Central memory CD8-positive, alpha-beta T cell (primary cell): ENCODE measurements around the gene MYH15.

Experiments
- ATAC-seq: fragments of 150-1000 bp; cut with Tn5 transposase; replicated peaks from 2 replicates; pipeline ENCODE4 v1.10.0; 2022; ENCODE audit warnings: mild to moderate bottlenecking, moderate FRiP score, moderate number of reproducible peaks; ENCODE audit not compliant: poor library complexity, severe bottlenecking; ENCODE audit errors: extremely low read depth
- DNase-seq, 2 donors: peaks; one replicate each; pipeline ENCODE4 v3.0.0; 2021; ENCODE audit warnings: low spot score in 2 of 2
- H3K27ac Mint-ChIP-seq: one replicate; pipeline ENCODE4 v1.8.0; 2022; ENCODE audit warnings: low read depth, mild to moderate bottlenecking, moderate library complexity, mixed read lengths
- H3K27me3 Mint-ChIP-seq: one replicate; pipeline ENCODE4 v1.8.0; 2022; ENCODE audit warnings: mixed read lengths
- H3K36me3 Mint-ChIP-seq: one replicate; pipeline ENCODE4 v1.8.0; 2022; ENCODE audit warnings: mild to moderate bottlenecking, moderate library complexity, mixed read lengths; ENCODE audit not compliant: insufficient read depth
- H3K4me1 Mint-ChIP-seq: one replicate; pipeline ENCODE4 v1.8.0; 2022; ENCODE audit warnings: mixed read lengths
- H3K4me3 Mint-ChIP-seq: one replicate; pipeline ENCODE4 v1.8.0; 2022; ENCODE audit warnings: mild to moderate bottlenecking, moderate library complexity, mixed read lengths
- H3K9me3 Mint-ChIP-seq: one replicate; pipeline ENCODE4 v1.8.0; 2022; ENCODE audit warnings: mixed read lengths

The MYH15 gene

DNA sequence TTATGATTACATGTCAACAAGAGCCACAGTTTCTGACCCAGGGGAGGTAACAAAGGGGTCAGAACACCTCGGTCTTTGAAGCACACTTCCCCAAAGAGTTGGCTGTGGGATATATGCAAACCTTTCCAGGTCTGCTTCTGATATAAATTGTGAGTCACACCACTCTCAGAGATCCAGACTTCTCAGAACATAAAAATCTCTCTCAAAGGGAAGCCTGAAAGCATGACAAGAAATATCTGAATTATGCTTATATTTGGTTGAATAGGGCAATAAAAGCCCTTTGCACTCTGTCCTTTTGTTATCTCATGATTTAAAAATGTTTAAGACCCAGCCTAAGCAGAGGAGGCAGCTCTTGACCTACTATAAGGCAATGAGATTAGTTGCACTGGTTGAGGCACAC, 56.8 kb downstream of the MYH15 start:
- H3K27ac Mint-ChIP-seq, result no peak overlapping the region
- no peak overlapping the region for H3K4me3 Mint-ChIP-seq
- ATAC-seq, result no peak
- H3K9me3 Mint-ChIP-seq, result no peaks in the 10 kb centered on the region
- peaks cover 13% of the 10 kb centered on the region for H3K27me3 Mint-ChIP-seq
- no peaks in the 10 kb centered on the region for H3K4me1 Mint-ChIP-seq
- H3K36me3 Mint-ChIP-seq, result peaks cover under 1% of the 10 kb centered on the region
- DNase-seq, result no peak

DNA sequence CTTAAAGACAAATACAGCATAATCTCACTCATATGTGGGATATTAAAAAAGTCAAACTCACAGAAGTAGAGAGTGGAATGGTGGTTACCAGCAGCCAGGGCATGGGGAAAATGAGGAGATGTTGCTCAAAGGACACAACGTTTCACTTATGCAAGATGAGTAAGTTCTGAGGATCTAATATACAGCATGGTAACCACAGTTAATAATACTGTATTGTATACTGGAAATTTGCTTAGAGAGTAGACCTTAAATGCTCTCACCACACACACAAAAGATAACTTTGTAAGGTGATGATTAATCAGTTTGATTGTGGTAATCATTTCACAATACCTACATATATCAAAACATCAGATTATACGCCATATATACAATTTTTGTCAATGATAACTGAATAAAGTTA, 60.0 kb downstream of the MYH15 start:
- Mint-ChIP-seq H3K27me3 (no peaks in the 10 kb centered on the region), H3K9me3 (peaks cover 13% of the 10 kb centered on the region), H3K36me3 (no peaks in the 10 kb centered on the region), H3K4me3 (no peak overlapping the region), H3K4me1 (no peaks in the 10 kb centered on the region), H3K27ac (no peak overlapping the region)
- ATAC-seq (no peak), DNase-seq (no peak)

DNA sequence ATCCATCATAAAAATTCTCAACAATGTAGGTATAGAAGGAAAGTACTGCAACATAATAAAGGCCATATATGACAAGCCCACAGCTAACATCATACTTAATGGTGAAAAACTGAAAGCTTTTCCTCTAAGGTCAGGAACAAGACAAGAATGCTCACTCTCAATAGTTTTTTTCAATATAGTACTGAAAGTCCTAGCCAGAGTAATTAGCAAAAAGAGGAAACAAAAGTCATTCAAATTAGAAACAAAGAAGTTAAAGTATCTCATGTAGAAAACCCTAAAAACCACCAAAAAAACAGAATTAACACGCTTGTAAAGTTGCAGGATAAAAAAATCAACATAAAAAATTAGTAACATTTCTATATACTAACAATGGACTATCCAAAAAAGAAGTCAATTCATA, 61.8 kb downstream of the MYH15 start:
- ATAC-seq, result no peak
- Mint-ChIP-seq H3K36me3 (no peaks in the 10 kb centered on the region), H3K4me3 (no peak overlapping the region), H3K4me1 (no peaks in the 10 kb centered on the region), H3K27me3 (no peaks in the 10 kb centered on the region), H3K27ac (no peak overlapping the region), H3K9me3 (peaks cover 13% of the 10 kb centered on the region)
- DNase-seq, result no peak

DNA sequence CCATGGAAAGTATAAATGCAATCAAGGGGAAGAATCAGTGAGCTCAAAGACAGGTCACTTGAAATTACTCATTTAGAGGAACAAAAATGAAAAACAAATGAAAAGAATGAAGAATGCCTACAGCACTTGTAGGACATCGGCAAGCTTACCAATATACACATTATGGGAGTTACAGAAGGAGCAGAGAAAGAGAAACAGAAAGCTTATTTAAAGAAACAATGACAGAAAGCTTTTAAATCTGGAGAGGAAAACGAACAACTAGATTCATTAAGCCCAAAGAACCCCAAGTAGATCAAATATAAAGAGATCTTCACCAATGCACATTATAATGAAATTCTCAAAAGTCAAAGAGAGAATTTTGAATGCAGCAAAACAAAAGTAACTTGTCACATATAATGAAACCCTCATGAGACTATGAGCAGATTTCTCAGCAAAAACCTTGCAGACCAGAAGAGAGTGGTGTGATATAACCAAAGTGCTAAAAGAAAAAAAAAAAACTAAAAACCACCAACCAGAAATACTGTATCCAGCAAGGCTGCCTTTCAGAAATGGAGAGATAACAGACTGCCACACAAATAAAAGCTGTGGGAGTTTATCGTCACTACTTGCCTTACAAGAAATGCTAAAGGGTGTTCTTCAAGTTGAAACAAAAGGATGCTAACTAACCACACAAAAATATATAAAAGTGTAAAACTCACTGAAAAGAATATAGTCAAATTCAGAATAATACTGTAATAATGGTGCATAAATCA, 63.1 kb downstream of the MYH15 start:
- ATAC-seq, result no peak
- peaks cover 13% of the 10 kb centered on the region for H3K9me3 Mint-ChIP-seq
- H3K4me1 Mint-ChIP-seq, result no peaks in the 10 kb centered on the region
- no peak overlapping the region for H3K27ac Mint-ChIP-seq
- no peak overlapping the region for H3K4me3 Mint-ChIP-seq
- DNase-seq, result no peak
- peaks cover 3% of the 10 kb centered on the region for H3K27me3 Mint-ChIP-seq
- H3K36me3 Mint-ChIP-seq, result no peaks in the 10 kb centered on the region

DNA sequence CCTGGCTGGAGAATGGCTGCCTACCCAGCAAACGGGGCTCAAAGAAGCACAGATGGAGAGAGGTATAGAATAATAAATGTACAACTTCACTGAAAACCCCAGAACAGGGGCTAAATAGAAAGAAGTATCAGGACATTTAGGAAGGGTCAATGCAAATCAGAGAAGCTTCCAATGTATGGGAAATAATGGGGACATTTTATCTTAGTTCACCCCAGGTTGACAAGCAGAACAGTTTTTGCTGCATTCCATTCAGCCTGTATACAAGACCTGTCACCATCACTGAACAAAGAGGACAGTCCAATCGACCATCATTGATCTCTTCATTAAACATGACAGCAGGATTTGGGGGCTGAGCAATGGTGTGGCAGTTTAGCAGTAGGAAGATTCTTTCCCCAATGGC, 68.1 kb downstream of the MYH15 start:
- Mint-ChIP-seq H3K9me3 (peaks cover 12% of the 10 kb centered on the region), H3K27ac (no peak overlapping the region)

DNA sequence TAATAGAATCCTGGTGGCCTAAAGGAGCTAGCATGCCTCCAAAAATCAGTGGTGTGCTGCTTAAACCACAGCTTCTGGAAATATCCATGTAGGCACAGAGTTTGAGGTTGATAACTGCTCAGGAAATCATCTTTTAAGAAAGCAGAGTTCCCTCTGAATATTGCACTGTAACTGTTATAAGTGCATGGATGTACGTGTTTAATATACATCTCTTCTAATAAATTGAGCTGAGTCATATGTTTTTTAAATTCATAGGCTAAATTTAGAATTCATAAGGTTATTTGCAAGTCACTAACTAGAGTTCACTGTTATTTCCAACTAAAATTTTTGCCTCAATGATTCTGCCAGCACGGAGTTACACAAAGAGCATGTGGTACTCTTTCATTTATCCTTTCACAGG, 68.9 kb downstream of the MYH15 start:
- Mint-ChIP-seq H3K4me3 (no peak overlapping the region), H3K36me3 (no peaks in the 10 kb centered on the region), H3K9me3 (peaks cover 4% of the 10 kb centered on the region), H3K27me3 (peaks cover 26% of the 10 kb centered on the region), H3K4me1 (no peaks in the 10 kb centered on the region), H3K27ac (no peak overlapping the region)
- DNase-seq (no peak), ATAC-seq (no peak)

More for the DNA sequence above, 68.1 kb downstream of the MYH15 start:
- Mint-ChIP-seq H3K27me3 (peaks cover 25% of the 10 kb centered on the region), H3K36me3 (no peaks in the 10 kb centered on the region), H3K4me1 (no peaks in the 10 kb centered on the region), H3K4me3 (no peak overlapping the region)
- DNase-seq, result no peak
- ATAC-seq, result no peak

DNA sequence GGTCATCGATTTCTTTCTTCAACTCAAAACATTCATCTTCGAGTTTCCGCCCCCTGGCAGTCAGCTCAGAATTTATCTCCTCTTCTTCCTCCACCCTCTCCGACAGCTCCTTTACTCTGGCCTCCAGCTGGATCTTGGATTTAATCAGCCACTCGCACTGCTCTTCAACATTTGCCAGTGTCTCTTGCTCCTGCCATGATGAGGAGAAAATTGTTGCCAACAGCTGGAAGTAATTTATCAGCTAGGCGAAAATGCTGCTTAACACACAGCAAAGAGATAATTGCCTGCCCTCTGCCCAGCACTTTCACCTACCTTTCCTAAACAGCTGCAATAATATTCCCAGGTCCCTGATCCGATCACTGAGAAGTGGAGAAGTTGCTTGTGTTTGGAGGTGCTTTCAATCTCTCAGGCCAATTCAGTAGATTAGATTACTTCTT, 69.3 kb downstream of the MYH15 start:
- Mint-ChIP-seq H3K4me3 (no peak overlapping the region), H3K27me3 (peaks cover 26% of the 10 kb centered on the region), H3K9me3 (no peaks in the 10 kb centered on the region), H3K36me3 (no peaks in the 10 kb centered on the region), H3K27ac (no peak overlapping the region), H3K4me1 (no peaks in the 10 kb centered on the region)
- no peak for ATAC-seq
- no peak for DNase-seq

DNA sequence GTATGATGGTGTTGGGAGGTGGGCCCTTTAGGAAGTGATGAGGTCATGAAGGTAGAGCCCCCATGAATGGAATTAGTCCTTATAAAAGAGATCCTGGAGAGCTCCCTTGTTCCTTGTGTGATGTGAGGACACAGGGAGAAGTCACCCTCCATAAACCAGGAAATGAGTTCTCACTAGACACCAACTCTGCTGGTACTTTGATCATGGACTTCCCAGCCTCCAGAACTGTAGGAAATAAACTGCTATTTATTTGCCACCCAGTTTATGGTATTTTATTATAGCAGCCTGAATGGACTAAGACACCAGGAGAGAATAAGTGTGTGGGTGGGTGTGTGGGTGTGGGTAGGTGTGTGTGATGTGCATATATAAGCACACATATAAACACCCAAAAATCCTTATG, 71.9 kb downstream of the MYH15 start:
- Mint-ChIP-seq H3K4me3 (no peak overlapping the region), H3K9me3 (no peaks in the 10 kb centered on the region), H3K27ac (no peak overlapping the region), H3K4me1 (no peaks in the 10 kb centered on the region), H3K36me3 (no peaks in the 10 kb centered on the region), H3K27me3 (peaks cover 26% of the 10 kb centered on the region)
- DNase-seq, result no peak
- ATAC-seq, result no peak

DNA sequence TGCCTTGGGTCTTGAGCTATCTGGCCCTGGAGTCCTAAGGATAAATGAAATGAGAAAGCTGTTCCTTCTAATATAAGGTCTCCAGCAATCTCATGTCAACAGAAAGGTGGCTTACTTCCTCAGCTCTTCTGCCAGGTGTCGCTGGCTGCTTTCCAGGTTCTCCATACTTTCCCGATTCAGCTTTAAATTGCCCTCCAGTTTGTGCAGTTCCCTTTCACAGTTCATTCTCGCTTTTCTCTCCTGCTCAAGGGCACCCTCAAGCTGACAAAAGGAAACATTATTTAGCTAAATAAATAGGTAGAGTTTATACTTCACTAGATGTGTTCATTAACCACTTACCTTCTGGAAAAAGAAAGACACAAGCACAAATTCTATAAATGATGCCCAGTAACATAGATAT, 73.0 kb downstream of the MYH15 start:
- Mint-ChIP-seq H3K27ac (no peak overlapping the region), H3K4me1 (no peaks in the 10 kb centered on the region), H3K36me3 (no peaks in the 10 kb centered on the region), H3K4me3 (no peak overlapping the region), H3K27me3 (peaks cover 24% of the 10 kb centered on the region), H3K9me3 (no peaks in the 10 kb centered on the region)
- no peak for ATAC-seq
- no peak for DNase-seq

DNA sequence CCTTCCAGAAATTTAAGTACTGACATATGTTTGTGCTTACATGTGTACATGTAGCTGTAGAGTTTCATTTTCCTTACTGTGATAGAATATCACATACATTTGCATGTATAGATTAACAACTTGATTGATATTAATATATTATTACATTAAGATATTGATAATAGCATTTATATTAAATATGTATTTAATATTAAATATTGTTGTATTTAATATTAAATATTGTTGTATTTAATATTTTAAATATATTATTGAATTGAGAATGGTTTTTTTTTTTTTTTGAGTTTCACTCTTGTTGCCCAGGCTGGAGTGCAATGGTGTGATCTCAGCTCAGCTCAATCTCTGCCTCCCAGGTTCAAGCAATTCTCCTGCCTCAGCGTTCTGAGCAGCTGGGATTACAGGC, 76.5 kb downstream of the MYH15 start:
- no peak for DNase-seq
- ATAC-seq, result no peak
- no peak overlapping the region for H3K4me3 Mint-ChIP-seq
- H3K9me3 Mint-ChIP-seq, result no peaks in the 10 kb centered on the region
- H3K27ac Mint-ChIP-seq, result no peak overlapping the region
- peaks cover 17% of the 10 kb centered on the region for H3K27me3 Mint-ChIP-seq
- H3K36me3 Mint-ChIP-seq, result no peaks in the 10 kb centered on the region
- H3K4me1 Mint-ChIP-seq, result no peaks in the 10 kb centered on the region

DNA sequence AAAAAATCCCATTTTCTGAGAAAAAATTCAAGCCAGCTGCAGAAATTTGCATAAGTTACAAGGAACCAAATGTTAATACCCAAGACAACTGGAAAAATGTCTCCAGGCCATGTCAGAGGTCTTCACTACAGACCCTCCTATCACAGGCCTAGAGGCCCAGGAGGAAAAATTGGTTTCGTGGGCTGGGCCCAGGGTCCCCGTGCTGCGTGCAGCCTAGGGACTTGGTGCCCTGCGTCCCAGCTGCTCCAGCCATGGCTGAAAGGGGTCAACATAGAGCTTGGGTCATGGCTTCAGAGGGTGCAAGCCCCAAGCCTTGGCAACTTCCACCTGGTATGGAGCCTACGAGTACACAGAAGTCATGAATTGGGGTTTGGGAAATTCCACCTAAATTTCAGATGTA, 78.0 kb downstream of the MYH15 start:
- no peak for ATAC-seq
- Mint-ChIP-seq H3K27ac (no peak overlapping the region), H3K4me3 (no peak overlapping the region), H3K4me1 (no peaks in the 10 kb centered on the region), H3K27me3 (peaks cover 3% of the 10 kb centered on the region), H3K36me3 (no peaks in the 10 kb centered on the region), H3K9me3 (no peaks in the 10 kb centered on the region)
- no peak for DNase-seq

DNA sequence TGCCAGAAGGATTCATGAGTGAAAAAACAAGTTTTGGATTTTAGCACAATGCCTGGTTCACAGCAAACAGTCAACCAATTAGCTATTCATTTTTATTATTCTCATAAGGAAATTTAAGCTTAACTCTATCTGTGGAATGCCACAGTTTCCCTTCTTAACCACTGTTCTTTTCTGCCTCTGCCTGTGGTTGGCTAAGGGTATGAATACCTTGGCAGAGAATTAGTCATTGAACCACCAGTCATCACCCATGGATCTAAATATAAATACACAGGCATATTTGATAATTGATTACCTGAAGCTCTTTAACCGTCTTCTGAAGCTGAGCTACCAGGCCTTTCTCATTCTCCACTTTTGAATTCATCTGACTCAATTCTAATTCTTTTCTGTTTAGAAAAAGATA, 79.9 kb downstream of the MYH15 start:
- no peak for ATAC-seq
- Mint-ChIP-seq H3K9me3 (no peaks in the 10 kb centered on the region), H3K27ac (no peak overlapping the region)

DNA sequence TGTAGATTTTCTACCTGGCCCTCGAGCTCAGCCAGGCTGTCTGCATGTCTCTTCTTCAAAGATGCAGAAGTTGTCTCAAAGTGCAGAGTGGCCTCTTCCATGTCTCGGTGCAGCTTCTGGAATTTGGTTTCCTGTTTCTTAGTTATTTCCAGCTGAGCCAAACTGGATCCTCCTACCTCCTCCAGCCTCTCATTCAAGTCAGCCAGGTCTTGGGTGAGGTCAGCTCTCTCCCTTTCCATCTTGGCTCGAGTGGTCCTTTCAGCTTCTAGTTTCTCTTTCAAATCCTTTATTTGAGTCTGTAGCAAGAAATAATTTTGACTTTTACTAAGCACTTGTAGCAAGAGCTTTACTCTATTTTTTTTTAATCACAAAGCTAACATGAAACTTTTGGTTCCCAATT, 81.8 kb downstream of the MYH15 start:
- DNase-seq (no peak), ATAC-seq (no peak)
- H3K36me3 Mint-ChIP-seq, result no peaks in the 10 kb centered on the region
- no peaks in the 10 kb centered on the region for H3K9me3 Mint-ChIP-seq
- H3K27ac Mint-ChIP-seq, result no peak overlapping the region
- no peaks in the 10 kb centered on the region for H3K27me3 Mint-ChIP-seq
- no peak overlapping the region for H3K4me3 Mint-ChIP-seq
- H3K4me1 Mint-ChIP-seq, result no peaks in the 10 kb centered on the region

More for the DNA sequence above, 79.9 kb downstream of the MYH15 start:
- Mint-ChIP-seq H3K27me3 (no peaks in the 10 kb centered on the region), H3K4me1 (no peaks in the 10 kb centered on the region), H3K36me3 (no peaks in the 10 kb centered on the region), H3K4me3 (no peak overlapping the region)
- DNase-seq, result no peak
